K562 (cell line): ENCODE data around the gene DHRS13. TPM values are rescaled to one million over a fixed set of nuclear protein-coding genes. Genes with fewer than 3 reads are reported as not detected.

ENCODE experiments used
- CBFA2T2 ChIP-seq: fragments of 450-650 bp; conservative IDR thresholded peaks from 2 replicates; pipeline ENCODE4 v1.6.1; 2017; ENCODE audit warnings: mild to moderate bottlenecking
- CC2D1A ChIP-seq: fragments of 450-650 bp; IDR thresholded peaks from 2 replicates; pipeline ENCODE4 v1.6.1; 2017; ENCODE audit warnings: mild to moderate bottlenecking
- CXXC5 ChIP-seq: fragments of 250-450 bp; sonication (Bioruptor Pico); IDR thresholded peaks from 2 replicates; pipeline ENCODE4 v1.8.0; 2022; ENCODE audit warnings: inconsistent platforms, mild to moderate bottlenecking, moderate library complexity
- HDAC2 ChIP-seq: fragments of 450-650 bp; IDR thresholded peaks from 2 replicates; pipeline ENCODE4 v1.6.1; 2016; ENCODE audit warnings: mild to moderate bottlenecking
- ILF3 ChIP-seq: fragments of 450-650 bp; IDR thresholded peaks from 2 replicates; pipeline ENCODE4 v1.6.1; 2018; ENCODE audit warnings: antibody characterized with exemption, mild to moderate bottlenecking, moderate library complexity, borderline replicate concordance
- JUND ChIP-seq, 2 experiments: IDR thresholded peaks; 2 replicates in 1 of 2; 3 replicates in 1 of 2; pipeline ENCODE4 v1.6.1; 2011; ENCODE audit warnings: borderline replicate concordance in 2 of 2, low read depth in 2 of 2, low read length in 2 of 2, improper control_type of control experiment in 1 of 2, missing biosample characterization in 1 of 2, missing genetic modification characterization in 1 of 2, missing genetic modification reagents in 1 of 2
- PBX2 ChIP-seq, 2 experiments: IDR thresholded peaks in 1 of 2; conservative IDR thresholded peaks in 1 of 2; 2 replicates each; pipeline ENCODE4 v1.6.1; 2016; ENCODE audit warnings: low read depth in 2 of 2, mild to moderate bottlenecking in 1 of 2, missing compliant biosample characterization in 1 of 2, missing genetic modification characterization in 1 of 2, moderate library complexity in 1 of 2
- PML ChIP-seq: IDR thresholded peaks from 2 replicates; pipeline ENCODE4 v1.6.1; 2012; ENCODE audit warnings: low read length, inconsistent platforms
- RAD51 ChIP-seq: fragments of 450-650 bp; IDR thresholded peaks from 2 replicates; pipeline ENCODE4 v1.7.1; 2016; ENCODE audit warnings: low read depth, mild to moderate bottlenecking, borderline replicate concordance
- SIN3A ChIP-seq, 2 experiments: fragments of 150-350 bp in 1 of 2; IDR thresholded peaks; 2 replicates each; pipeline ENCODE4 v1.6.1; 2011 to 2016; ENCODE audit warnings: borderline replicate concordance in 2 of 2, low read depth in 2 of 2, low read length in 2 of 2, mild to moderate bottlenecking in 2 of 2, moderate library complexity in 2 of 2; ENCODE audit not compliant: control insufficient read depth in 1 of 2
- USF2 ChIP-seq: sonication (generic); formaldehyde crosslinking; IDR thresholded peaks from 2 replicates; pipeline ENCODE4 v1.5.0; 2020; ENCODE audit warnings: missing genetic modification reagents
- VEZF1 ChIP-seq: fragments of 200-800 bp; sonication (Bioruptor generic); IDR thresholded peaks from 2 replicates; pipeline ENCODE4 v1.6.1; 2017; ENCODE audit warnings: missing genetic modification characterization, missing compliant biosample characterization
- ZBTB11 ChIP-seq, 3 experiments: fragments of 200-800 bp in 1 of 3; fragments of 250-450 bp in 1 of 3; fragments of 450-650 bp in 1 of 3; sonication (Bioruptor Pico) in 1 of 3; sonication (Bioruptor generic) in 1 of 3; formaldehyde crosslinking in 1 of 3; IDR thresholded peaks; 2 replicates each; pipeline versions ENCODE4 v1.6.1 to v1.8.0; 2016 to 2022; ENCODE audit warnings: mild to moderate bottlenecking in 2 of 3, missing genetic modification characterization in 2 of 3, missing compliant biosample characterization in 1 of 3, moderate library complexity in 1 of 3
- ZBTB2 ChIP-seq: fragments of 450-650 bp; IDR thresholded peaks from 2 replicates; pipeline ENCODE4 v1.6.1; 2016; ENCODE audit warnings: antibody characterized with exemption
- ZNF668 ChIP-seq: fragments of 250-450 bp; sonication (Bioruptor Pico); IDR thresholded peaks from 2 replicates; pipeline ENCODE4 v1.8.0; 2022; ENCODE audit warnings: mild to moderate bottlenecking, inconsistent platforms
- polyA plus RNA-seq, 8 experiments: library from polyadenylated mRNA; depleted of rRNA in 4 of 8; stranded (reverse) in 5 of 8; unstranded in 3 of 8; fragments of >200 nt; fragmentation: Nextera tagmentation in 2 of 8; fragmentation: Illumina TruSeq in 1 of 8; extraction: Ambion mirVana in 2 of 8; extraction: Trizol in 1 of 8; gene quantifications; 2 replicates each; pipeline versions ENCODE4 v1.2.1 to v1.2.3, GENCODE V29; 2011 to 2014; ENCODE audit warnings: inconsistent platforms in 1 of 8, missing spikeins in 1 of 8
- total RNA-seq, 7 experiments: library from RNA; depleted of rRNA in 6 of 7; stranded (reverse); fragments of >200 nt in 6 of 7; fragmentation: Illumina TruSeq in 2 of 7; extraction: Trizol in 2 of 7; gene quantifications; 2 replicates each; pipeline versions ENCODE4 v1.2.1 to v1.2.3, GENCODE V29; 2011 to 2021; ENCODE audit warnings: low replicate concordance in 1 of 7

DHRS13 gene
- total and polyA plus RNA-seq, 9 of the 15 experiments (the other 6 are each of a cell fraction or from before 2014, with no cell fraction given): 0.32 to 52.3 (median 34.3) TPM; not detected in 1

- TF ChIP-seq ZBTB11 (CRISPR knock-in tag; IDR thresholded peaks at IDR 0.05): 0 out of 6 replicates have a peak, but pooled peaks of 1 of the 3 experiments have one; percentile 27
- no peak for TF ChIP-seq PBX2 (CRISPR knock-in tag; IDR thresholded peaks at IDR 0.05; ENCODE audit: low read depth)
- 0 out of 2 replicates have a peak, but pooled peaks have one; percentile 23 for TF ChIP-seq PBX2 (tag; conservative IDR thresholded peaks at IDR 0.05; ENCODE audit: low read depth)
- peak; percentile 67 for TF ChIP-seq USF2 (CRISPR knock-in tag)
- TF ChIP-seq HDAC2: 0 out of 2 replicates have a peak, but pooled peaks have one; percentile 55
- no peak for TF ChIP-seq PML
- peak; percentile 31; the same call in 1 of the 2 replicates for TF ChIP-seq CBFA2T2
- TF ChIP-seq VEZF1 (CRISPR knock-in tag): peak; percentile 60
- TF ChIP-seq RAD51: peak; percentile 81
- TF ChIP-seq SIN3A (IDR thresholded peaks at IDR 0.05; ENCODE audit: borderline replicate concordance in 2 of 2, control insufficient read depth in 1 of 2, low read depth in 2 of 2, low read length in 2 of 2): peak in 1 of 2 experiments; percentile 61; a peak in 1 of 4 replicates
- TF ChIP-seq JUND (IDR thresholded peaks at IDR 0.05; ENCODE audit: borderline replicate concordance, low read depth, low read length): peak; percentile 22; the same call in 1 of the 2 replicates
- no peak for TF ChIP-seq JUND (tag; IDR thresholded peaks at IDR 0.05; ENCODE audit: borderline replicate concordance, low read depth, low read length)
- TF ChIP-seq ILF3: no peak
- peak; percentile 44 for TF ChIP-seq CXXC5 (CRISPR knock-in tag)
- no peak for TF ChIP-seq ZNF668 (CRISPR knock-in tag)
- TF ChIP-seq ZBTB2: no peak
- no peak for TF ChIP-seq CC2D1A
Observed at GRCh38 chr17:28904800-28905199, 1.9 kb upstream of the DHRS13 start (continued).
